ENCODE measurements around the gene RHBDD2.
"Not testable (repeated sequence)": the region's sequence is repeated elsewhere in the genome, so short reads cannot be mapped to it uniquely, and the experiment has no call there.

The RHBDD2 gene

DNA sequence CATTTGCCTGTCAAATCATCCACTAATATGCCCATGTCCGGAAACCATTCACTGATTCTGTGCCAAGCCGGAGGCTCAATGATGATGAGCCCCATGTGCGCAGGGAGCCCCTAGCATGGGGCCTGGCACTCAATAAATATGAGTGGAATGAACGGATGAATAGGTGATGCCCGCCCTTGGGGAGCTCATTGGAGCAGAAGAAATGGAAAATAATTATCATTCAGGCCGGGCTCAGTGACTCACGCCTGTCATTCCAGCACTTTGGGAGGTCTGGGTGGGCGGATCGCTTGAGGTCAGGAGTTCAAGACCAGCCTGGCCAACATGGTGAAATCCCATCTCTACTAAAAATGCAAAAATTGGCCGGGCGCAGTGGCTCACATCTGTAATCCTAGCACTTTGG lies 11.0 kb downstream of the RHBDD2 start:
- no peak for DNase-seq

DNA sequence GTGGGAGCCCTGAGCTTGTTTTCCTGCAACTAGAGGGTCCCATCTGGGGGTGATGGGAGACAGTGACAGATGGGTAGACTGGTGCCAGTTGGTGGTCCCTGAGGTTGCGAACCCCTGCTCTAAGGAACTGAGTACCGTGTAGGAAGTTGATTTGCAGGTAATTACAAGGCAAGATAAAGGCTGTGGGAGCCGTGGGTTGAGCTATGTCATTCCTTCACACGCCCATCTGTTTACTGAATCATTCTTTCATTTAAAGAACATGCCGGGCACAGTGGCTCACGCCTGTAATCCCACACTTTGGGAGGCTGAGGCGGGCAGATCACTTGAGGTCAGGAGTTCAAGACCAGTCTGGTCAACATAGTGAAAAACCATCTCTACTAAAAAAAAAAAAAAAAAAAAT lies 12.4 kb downstream of the RHBDD2 start:
- DNase-seq, result not testable (repeated sequence)

DNA sequence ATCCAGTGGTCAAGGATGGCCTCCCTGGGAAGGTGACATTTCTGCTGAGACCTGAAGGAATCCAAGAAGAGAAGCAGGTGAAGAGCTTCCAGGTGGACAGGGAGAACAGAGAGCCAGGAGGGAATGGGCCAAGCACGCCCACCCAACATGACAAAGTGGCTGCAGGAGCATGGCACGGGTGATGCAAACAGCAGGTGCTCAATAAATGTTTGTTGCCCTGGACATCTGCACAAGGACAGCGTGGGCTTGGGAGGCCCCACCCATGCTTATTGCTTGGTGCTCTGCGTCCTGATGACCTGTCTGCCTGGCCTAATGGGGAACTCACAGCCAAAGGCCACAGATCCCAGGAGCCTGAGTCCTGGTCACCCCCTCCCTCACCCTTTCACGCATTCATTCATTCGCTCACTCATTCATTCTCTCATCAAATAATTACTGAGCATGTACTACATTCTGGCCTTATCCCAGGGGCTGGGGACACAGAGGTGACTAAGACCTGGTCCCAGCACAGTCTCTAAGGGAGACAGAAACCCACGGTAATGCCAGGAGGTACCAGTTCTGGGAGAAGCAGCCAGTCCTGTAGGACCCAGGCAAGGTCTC lies 13.1 kb downstream of the RHBDD2 start:
- no peak for DNase-seq

DNA sequence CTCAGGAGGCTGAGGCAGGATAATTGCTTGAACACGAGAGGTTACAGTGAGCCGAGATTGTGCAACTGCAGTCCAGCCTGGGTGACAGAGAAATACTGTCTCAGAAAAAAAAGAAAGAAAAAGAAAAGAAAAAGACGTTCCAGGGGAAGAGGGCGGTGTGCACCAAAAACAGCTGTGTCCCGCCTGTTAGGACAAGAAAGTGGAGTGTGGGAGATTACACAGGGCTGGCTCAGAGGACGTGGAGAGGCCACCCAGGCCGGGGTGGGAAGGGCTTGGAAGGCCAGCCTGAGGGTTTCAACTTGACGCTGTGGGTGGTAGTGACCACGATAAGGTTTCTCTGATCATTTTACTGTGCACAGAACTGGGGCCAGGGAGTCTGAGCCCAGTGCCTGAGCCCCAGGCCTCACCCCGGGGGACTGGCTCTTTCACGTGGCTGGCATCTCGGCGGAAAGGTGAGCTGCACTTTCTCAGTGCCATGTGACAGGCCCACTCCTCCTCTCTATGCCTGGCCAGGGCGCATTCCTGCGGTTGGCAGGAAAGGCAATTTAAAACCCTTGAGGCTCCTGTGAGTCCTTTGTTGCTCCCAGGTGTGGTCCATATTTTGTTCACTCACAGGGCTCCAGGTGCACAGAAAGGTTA lies 13.9 kb downstream of the RHBDD2 start:
- DNase-seq, result no peak

DNA sequence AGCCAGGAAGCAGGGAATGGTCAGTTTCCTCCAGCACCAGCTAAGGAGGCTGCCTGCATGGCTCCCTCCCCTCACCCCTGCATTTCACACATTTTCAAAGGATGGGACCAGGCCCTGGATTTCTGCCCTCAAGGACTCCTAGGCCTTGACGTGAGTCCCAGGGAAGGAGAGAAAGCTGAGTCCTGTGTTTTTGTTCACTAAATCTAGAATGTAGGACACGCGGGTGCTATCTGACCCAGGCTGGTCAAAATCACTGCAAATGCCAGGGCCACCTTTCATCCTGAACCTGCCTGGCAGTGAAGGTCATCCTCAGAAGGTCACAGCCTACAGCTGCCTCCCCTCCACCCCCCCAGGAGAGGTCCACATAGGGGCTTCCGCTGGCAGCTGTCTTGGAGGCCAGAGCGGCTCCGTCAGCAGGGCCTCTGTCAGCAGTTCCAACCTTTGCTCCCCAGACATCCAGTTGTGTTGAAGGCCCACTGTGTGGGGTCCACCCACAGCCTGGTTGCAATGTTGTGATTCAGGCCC lies 18.0 kb downstream of the RHBDD2 start:
- DNase-seq, result no peak

DNA sequence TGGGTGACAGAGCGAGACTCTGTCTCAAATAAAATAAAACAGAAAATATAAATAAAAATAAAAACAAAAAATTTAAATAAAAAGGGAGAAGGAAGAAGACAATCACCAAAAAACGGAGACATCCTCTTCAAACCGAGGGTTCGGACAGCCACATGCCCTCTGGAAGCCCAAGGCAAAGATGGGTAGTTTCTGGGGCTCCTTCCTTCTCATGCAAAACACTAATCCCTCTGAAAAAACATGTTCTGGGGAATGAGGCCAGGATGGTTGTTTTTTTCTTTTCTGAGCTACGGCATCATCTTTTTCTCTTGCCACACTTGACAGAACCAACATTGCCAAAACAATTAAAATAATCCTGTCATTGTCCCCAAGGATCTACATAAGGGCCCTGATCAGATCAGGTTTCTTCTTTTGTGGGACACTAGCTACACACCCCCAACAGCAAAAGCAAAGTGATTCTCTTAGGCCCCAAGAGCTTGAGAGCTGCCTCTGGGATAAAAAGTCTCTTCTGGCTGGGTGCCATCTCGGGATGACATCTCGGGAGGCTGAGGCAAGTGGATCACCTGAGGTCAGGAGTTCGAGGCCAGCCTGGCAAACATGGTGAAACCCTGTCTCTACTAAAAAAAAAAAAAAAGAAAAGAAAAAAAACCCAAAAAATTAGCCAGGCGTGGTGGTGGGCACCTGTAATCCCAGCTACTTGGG lies 21.9 kb downstream of the RHBDD2 start:
- DNase-seq, result no peak

DNA sequence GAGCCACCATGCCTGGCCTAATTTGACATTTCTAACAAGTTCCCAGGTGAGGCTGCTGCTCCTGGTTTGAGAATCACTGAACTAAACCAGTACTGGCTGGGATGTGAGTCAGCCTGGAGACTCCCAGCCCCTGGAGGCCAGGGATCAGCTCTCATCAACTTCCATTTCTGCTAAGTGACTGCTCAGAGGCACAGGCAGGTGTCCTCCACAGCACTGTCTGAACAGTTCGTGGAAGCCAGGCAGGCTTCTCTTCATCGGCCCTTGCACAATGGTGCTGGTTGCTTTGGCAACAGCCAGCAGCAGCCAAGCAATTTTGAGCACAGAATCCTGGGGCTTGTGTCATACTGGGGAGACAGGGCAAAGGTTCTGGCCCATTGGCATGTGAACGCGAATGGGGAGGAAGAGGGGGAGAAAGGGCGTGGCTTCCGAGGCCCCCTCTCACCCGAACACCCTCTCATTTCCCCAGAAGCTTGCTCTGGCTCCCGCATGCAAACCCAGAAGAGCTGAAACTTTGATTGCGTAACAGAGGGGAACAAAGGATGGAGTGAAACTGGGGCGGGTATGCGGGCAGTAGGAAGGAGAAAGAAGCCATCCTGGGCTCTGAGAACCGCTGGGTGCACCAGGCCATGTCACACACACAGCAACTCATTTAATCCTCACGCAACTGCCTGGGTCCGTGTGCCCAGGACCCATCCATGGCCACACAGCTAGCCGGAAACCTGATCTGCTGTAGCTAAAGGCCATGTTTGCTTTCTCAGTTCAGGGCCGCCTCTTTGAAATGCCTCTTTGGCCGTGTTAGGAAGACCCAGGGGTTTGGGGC lies 27.2 kb downstream of the RHBDD2 start:
- no peak for DNase-seq

DNA sequence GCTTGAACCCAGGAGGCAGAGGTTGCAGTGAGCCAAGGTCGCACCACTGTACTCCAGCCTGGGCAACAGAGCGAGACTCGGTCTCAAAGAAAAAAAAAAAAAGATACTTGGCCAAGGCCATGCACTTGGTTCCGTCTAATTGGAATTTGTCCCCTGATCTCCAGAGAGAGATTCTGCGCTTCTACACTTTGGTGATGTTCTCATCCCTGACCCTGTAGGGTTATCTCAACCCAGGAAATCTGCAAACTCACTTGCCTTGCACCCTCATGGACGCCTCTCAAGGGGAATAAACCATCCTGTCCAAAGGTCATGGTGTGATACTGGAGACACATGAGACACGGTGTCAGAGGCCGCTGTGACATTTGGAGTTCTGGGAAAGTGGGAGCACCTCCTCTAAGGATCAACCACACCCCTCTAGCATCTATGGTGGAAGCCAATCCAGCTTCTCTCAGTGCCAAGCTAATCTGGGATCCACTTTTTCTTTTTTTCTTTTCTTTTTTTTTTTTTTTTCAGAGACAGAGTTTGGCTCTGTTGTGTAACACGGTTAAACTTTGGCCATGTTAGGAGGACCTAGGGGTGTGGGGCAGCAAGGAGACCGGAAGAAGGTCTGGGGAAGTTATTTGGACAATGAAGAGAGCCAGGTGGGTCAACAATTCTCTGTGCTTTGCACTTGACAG lies 28.3 kb downstream of the RHBDD2 start:
- no peak for DNase-seq

DNA sequence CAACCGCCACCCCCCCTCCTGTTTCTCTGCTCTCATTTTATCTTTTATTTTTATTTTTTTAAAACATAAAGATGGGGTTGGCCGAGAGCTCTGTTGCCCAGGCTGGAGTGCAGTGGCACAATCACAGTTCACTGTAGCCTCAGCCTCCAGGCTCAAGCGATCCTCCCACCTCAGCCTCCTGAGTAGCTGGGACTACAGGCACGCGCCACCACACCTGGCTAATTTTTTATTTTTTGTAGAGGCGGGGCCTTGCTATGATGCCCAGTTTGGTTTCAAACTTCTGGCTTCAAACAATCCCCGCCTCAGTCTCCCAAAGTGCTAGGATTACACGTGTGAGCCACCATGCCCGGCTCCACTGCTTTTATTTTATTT lies 28.8 kb downstream of the RHBDD2 start:
- not testable (repeated sequence) for DNase-seq

DNA sequence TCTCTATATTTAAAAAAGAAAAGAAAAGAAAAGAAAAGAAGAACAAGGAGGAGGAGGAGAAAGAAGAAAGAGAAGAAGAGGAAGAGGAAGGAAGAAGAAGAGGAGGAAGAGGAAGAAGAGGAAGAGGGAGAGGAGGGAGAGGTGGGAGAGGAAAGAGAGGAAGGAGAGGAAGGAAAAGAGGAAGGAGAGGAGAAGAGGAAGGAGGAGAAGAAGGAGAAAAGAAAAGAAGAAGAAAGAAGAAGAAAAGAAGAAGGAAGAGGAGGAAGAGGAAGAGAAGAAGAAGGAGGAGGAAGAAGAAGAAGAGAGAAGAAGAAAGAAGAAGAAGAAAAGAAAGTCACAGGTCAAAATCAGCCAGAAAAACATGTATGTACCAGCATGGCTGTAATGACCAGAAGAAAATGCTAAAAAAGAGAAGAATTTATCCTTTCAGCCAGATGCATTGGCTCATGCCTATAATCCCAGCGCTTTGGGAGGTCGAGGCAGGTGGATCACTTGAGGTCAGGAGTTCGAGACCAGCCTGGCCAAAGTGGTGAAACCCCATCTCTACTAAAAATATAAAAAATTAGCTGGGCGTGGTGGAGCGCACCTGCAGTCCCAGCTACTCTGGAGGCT lies 30.8 kb downstream of the RHBDD2 start:
- no peak for DNase-seq

DNA sequence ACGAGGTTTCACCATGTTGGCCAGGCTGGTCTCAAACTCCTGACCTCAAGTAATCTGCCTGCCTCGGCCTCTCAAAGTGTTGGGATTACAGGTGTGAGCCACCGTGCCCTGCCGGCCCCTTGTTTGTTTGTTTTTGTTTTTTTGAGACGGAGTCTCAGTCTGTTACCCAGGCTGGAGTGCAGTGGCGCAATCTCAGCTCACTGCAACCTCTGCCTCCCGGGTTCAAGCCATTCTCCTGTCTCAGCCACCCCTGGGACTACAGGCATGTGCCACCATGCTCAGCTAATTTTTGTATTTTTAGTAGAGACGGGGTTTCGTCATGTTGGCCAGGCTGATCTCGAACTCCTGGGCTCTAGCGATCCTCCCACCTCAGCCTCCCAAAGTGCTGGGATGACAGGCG lies 32.4 kb downstream of the RHBDD2 start:
- DNase-seq, result not testable (repeated sequence)

DNA sequence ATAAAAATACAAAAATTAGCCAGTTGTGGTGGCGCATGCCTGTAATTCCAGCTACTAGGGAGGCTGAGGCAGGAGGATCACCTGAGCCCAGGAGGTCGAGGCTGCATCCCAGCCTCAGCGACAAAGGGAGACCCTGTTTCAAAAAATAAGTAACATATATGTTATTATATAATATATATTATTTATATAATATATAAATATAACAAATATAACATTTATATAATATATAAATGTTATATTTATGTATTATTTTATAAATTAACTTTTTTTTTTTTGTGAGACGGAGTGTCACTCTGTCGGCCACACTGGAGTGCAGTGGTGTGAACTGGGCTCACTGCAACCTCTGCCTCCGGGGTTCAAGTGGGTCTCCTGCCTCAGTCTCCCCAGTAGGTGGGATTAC lies 34.6 kb downstream of the RHBDD2 start:
- DNase-seq, result no peak

DNA sequence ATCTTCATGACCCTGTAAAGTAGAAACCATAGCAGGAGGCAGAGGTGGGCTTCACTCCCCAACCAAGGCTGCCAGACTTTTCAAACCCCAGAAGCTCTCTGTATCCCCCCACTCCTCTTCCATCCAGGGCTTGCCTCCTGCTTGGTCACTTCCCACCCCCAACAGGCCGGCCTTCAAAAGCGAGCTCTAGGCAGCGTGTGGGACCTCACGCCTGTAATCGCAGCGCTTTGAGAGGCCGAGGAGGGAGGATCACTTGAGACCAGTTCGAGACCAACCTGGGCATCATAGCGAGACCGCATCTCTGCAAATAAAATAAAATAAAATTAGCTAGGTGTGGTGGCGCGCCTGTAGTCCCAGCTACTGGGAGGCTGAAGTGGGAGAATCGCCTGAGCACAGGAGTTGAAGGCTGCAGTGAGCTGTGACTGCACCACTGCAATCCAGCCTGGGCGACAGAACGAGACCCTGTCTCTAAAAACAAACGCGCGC lies 35.4 kb downstream of the RHBDD2 start:
- DNase-seq, result no peak

DNA sequence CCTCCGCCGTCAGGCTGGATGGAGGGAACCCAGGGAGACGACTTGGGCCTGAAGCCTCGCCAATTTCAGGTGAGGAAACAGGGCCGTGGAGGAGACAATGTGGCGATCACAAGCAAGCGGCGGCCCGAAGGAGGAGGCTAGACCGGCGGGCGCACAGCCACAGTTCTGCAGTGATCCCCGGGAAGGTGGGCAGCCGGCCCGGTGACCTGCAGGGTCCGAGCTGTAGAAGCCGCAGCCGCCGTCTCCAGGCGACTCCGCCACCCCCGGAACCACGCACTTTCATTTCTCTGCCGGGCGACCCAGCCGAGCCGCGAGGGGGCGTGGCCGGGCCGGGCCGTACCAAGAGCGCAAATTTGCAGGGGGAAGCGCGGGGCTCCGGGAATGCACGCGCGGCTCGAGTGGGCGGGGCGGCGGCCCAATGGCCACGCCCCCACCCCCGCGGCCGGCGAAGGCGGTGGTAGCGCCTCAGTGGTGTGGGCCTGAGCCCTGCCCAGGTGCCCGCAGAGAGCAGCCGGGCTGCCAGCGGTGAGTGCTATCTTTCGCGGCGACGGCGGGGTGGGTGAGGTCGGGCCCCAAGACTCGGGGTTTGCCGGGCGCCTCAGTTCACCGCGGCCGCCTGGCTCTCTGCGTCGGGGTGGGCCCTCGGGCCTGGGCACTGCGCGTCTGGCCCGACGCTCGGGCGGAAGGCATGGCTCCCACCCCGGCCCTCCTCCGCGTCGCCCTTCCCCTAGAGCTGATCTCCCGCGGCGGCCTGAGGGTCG lies 36.0 kb downstream of the RHBDD2 start, which contains the start of gene POR:
Gene POR (plus strand): TSS at position 501 of the 761 bp plus-strand sequence. CDS start 38,847 bp downstream, outside the sequence.
- DNase-seq, result peak; percentile 92 to 98 (median 96)

DNA sequence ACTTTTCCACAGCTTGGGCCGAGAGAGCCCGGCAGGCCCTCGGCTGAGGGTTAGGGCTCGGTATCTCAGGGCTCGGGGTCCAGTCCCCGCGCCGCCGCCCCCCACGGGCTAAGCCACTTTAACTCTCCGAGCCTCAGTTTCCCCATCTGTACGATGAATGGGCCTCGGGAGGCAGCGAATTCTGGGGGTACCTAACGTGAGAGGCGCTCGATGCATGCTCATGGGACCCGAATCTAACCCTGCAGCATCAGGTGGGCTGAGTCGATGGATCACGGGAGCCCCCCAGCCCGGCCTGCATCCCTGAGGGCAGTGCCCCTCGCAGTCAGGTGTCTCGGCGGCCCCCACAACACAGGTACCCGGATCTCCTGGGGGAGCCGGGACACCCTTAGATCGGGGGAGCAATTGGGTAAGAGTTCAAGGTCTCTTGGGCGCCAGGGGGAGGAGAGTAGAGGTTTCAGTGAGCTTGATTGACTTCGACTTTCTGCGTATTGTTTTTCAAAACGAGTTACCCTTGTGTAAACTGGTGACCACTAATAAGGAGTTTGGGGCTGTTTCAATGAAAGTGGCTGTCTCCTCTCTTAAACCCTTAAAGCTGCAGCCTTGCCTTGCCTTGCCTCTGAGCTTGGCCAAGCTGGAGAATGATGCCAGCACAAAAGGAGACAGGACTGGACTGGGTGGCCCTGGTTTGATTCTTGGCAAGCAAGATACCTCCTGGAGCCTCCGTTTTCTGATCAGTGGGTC lies 36.8 kb downstream of the RHBDD2 start:
- DNase-seq, result no peak

DNA sequence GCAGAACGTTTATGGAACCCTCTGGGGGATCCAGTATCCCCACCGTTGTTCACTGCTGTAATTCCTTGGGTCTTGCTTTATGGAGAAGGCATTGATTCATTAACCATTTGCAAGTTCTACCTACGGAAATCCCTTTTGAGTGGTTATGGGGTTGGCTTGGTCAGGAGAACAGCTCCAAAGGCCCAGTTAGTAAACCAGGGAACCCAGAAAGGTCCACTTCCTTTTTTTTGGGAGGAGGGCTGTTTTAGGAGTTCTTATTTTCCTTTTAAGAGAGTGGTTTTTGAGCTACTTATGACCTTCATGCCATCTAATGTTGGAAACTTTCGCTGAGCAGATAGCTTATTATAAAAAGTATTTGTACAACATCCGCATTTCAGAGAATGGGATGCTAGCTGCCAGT lies 37.4 kb downstream of the RHBDD2 start:
- no peak for DNase-seq

DNA sequence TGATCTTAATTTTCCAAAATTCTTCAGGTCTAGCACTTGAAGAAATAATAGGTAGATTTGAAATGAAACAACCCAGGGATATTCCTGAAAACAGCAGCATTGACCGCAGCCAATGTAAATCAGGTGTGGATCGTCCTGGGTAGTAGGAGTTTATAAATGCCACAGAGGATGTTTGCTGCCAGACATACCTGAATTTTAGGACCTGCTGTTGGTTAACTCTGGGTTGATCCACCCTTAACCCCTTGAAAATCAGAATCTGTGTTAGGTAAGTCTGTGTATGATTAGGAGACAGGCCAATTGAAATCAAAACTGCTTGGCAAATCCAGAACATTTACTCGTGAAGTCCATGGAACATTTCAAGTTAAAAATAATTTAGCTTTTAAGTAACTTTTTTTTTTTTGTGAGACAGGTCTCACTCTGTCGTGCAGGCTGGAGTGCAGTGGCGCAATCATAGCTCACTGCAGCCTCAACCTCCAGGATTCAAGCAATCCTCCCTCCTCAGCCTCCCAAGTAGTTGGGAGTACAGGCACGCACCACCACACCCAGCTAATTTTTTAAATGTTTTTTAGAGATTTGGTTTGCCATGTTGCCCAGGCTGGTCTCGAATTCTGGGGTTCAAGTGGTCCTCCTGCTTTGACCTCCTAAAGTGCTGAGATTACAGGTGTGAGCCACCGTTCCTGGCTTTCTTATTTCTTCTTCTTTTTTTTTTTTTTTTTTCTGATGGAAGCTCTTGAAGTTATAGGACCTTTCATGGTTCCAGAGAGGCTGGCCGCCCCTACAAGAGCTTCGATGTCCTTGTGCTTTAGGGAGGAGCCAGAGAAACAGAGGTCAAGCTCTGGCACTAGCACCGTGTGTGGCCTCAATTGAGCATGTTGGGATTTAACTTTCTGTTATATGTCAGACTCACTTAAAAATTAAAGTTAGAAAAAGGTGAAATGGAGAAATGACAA lies 38.1 kb downstream of the RHBDD2 start:
- DNase-seq, result no peak

DNA sequence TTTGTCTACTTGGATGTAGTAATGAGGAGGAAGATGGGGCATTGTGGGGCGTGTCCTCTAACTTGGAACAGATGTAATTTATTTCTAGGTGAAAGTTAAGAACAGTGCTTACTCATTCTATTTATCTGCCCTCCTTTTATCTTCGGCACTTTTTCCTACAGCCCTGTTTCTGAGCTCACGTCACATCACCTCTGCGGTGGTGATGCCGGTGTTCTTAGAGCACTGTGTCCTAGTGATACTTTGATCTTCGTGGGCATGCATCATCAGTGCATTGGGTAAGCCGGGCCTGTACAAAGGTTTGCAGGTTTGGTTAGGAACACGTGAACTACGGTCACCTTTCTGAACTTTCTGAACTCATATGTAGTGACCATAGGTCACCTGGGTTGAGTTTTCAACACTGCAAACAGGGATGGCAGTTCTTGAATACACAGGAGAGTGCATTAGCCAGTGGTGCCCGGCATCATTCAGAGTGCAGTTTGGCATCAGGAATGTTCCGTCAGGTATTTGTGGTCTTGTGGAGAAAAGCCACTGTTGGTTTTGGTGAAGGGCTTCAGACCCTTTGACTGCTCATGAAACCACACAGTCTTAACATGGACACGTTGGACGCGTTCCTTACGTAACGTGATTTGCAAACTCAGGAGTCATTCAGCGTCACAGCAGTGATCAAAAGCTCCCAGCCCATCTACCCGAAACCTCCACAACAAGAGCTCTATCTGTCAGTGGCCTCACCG lies 41.8 kb downstream of the RHBDD2 start:
- DNase-seq, result peak in 1 of 4 experiments; percentile 6
